Adrenal gland (tissue), 5 donors: ENCODE measurements around the gene YIPF3.

ENCODE experiments used
- POLR2A ChIP-seq, 2 donors: fragments of 450-650 bp; IDR thresholded peaks; one replicate each; pipeline ENCODE4 v1.6.1; 2017; ENCODE audit warnings: antibody characterized with exemption in 2 of 2, mild to moderate bottlenecking in 2 of 2, moderate library complexity in 1 of 2
- TF ChIP-seq, protein P1 (sequence below), 6 experiments: fragments of 450-650 bp in 4 of 6; fragments of 200-600 bp in 2 of 6; sonication (generic) in 1 of 6; IDR thresholded peaks; 1 replicate in 5 of 6; 2 replicates in 1 of 6; pipeline versions ENCODE4 v1.5.1 to v1.8.0; 2016 to 2021; ENCODE audit warnings: antibody characterized with exemption in 6 of 6, mild to moderate bottlenecking in 2 of 6, moderate library complexity in 1 of 6
- donor health status: DM: no; HTN: no; CAD: no.

DNA sequence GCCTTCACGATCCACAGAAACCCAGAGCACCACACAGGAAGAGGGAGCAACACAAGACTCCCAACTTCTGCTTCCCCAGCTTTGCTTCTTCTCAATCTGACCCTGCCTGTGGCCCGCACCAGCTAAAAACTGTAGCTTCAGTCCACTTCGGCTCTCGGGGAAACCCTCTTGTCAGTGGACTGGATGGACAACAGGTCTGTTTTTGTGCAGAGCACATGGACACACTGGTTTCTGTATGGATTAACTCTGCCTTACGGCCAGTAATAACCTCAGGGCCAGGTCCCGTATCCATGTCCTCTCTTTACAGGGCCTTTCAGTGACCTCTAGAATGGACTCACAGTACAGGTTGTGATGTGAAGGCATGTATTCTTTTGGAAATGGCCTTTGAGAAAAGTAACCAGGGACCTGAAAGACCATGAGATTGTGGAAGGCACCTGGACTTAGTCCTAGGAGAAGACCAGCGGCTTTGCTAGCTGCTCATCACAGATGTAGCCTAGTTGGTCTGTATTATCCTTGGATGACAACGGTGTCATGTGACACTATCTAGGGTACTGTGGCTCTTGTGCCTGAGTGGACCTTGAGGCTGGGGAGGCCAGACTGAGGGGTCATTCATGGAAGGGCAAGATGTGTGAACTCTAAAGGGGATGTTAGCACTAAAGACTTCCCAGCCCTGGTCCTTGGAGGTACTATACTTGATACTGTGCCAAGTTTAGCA is 6.0 kb upstream of the YIPF3 start:
- TF ChIP-seq, protein P1, sequence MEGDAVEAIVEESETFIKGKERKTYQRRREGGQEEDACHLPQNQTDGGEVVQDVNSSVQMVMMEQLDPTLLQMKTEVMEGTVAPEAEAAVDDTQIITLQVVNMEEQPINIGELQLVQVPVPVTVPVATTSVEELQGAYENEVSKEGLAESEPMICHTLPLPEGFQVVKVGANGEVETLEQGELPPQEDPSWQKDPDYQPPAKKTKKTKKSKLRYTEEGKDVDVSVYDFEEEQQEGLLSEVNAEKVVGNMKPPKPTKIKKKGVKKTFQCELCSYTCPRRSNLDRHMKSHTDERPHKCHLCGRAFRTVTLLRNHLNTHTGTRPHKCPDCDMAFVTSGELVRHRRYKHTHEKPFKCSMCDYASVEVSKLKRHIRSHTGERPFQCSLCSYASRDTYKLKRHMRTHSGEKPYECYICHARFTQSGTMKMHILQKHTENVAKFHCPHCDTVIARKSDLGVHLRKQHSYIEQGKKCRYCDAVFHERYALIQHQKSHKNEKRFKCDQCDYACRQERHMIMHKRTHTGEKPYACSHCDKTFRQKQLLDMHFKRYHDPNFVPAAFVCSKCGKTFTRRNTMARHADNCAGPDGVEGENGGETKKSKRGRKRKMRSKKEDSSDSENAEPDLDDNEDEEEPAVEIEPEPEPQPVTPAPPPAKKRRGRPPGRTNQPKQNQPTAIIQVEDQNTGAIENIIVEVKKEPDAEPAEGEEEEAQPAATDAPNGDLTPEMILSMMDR (IDR thresholded peaks at IDR 0.05): no peak
- TF ChIP-seq POLR2A (IDR thresholded peaks at IDR 0.05): no peak
